ENCODE data around the gene U2AF1.
"Not testable (repeated sequence)": the region's sequence is repeated elsewhere in the genome, so short reads cannot be mapped to it uniquely, and the experiment has no call there.

Gene U2AF1

DNA sequence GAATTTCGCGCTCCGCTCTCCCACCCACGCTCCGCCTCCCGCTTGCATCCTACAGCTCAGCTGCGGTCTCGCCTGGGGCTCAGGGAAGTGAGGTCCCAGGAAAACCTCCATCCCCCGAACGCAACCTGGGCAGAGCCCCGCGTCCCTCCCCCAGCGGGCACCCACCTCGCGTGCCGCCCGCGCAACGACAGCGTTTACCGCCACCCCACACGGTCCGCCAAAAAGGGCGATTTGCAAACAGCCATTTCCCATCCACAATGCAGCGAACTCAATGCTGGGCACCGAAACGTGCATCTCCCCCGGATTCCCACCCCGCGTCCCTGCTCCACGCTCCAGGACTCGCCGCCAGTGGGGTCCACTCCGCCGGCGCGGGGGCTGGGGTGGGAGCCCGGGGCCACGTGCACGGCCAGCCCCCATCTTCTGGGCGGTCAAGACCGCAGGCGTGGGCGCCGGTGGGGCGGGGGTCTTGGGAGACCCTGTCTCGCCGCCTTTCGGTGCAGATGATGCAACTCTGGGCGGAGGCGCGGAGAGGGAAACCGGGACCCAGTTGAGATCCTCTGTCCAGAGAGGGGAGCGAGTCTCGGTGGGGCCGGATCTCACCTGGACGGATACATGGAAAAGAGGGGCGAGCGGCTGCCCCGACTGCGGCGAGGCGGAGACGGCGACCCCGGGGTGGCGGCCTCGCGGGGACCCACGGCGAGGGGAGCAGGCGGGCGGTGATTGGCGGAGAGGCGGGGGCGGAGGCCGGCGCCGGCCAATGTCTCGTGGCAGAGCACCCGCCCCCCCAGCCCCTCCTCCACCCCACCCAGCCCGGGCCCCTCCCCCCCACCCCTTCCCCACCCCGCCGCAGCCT, 32.0 kb downstream of the U2AF1 start, which contains the start of gene CBS:
CBS (minus strand) TSS at position 666 of the 853 bp plus-strand sequence. CDS start 3,642 bp downstream, outside the sequence.
- not testable (repeated sequence) for H3K9ac ChIP-seq (ENCODE audit: low read depth, low read length); H3K9me3 ChIP-seq (ENCODE audit: control insufficient read depth, insufficient read depth, low read length); H3K4me1 ChIP-seq (ENCODE audit: control insufficient read depth, insufficient read depth, low read length); H3K4me3 ChIP-seq (ENCODE audit: low read depth, low read length); H3K36me3 ChIP-seq (ENCODE audit: control insufficient read depth, insufficient read depth, low read length); H3K27me3 ChIP-seq (ENCODE audit: control insufficient read depth, insufficient read depth, low read length)

DNA sequence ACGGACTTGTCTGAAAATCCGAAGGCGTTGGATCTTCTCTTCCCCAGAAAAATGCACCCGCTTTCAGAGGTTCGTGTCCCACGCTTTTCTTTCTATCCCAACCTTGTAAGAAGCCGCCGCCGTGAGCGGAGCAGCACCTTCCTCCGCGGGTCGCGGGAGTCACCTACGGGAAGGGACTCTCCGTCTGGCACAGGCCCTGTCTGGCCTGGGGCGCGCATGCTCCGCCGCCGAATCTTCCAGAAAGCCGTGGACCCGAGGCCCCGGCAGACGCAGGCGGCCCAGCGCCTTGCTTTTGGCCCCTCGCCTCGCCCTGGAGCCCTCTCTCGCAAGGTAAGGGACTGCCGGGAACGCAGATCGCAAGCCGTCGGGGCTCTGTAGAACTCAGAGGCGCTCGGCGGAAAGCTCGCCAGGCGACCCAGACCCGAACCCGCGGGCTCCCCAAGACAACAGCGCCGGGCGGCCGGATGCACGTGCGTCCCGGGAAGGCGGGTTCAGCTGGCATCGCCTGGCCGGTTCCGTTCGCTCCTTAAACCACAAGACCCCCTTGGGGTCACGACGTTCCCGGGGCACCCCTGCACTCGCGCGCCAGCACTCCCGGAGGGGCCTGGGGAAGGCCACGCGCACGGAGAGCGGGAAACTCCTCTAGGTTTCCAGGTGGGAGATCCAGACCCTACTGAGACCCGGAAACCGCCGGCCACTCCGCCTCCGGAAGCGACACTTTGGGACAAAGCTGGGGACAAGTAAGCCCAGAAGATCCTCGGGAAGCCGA, 32.8 kb downstream of the U2AF1 start:
- not testable (repeated sequence) for H3K9ac ChIP-seq (ENCODE audit: low read depth, low read length); H3K27me3 ChIP-seq (ENCODE audit: control insufficient read depth, insufficient read depth, low read length); H3K4me1 ChIP-seq (ENCODE audit: control insufficient read depth, insufficient read depth, low read length); H3K4me3 ChIP-seq (ENCODE audit: low read depth, low read length); H3K36me3 ChIP-seq (ENCODE audit: control insufficient read depth, insufficient read depth, low read length); H3K9me3 ChIP-seq (ENCODE audit: control insufficient read depth, insufficient read depth, low read length)

DNA sequence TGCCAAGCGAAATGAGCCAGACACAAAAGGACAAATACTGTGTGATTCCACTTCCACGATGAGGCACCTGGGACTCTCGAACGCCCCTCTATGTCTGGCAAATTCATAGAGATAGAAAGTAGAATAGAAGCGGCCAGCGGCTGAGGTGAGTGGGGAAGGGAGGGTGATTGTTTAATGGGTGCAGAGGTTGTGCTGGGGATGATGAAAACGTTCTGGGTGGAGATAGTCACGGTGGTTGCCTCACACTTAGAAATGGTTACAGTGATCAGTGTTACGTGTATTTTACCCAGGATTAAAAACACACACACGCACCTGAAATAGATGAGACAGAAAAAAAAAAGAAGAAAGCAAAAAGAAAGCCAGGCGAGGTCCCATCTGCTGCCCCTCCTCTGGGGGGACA, 34.6 kb downstream of the U2AF1 start:
- not testable (repeated sequence) for H3K4me3 ChIP-seq (ENCODE audit: low read depth, low read length); H3K36me3 ChIP-seq (ENCODE audit: control insufficient read depth, insufficient read depth, low read length); H3K9me3 ChIP-seq (ENCODE audit: control insufficient read depth, insufficient read depth, low read length); H3K27me3 ChIP-seq (ENCODE audit: control insufficient read depth, insufficient read depth, low read length); H3K4me1 ChIP-seq (ENCODE audit: control insufficient read depth, insufficient read depth, low read length); H3K9ac ChIP-seq (ENCODE audit: low read depth, low read length)

DNA sequence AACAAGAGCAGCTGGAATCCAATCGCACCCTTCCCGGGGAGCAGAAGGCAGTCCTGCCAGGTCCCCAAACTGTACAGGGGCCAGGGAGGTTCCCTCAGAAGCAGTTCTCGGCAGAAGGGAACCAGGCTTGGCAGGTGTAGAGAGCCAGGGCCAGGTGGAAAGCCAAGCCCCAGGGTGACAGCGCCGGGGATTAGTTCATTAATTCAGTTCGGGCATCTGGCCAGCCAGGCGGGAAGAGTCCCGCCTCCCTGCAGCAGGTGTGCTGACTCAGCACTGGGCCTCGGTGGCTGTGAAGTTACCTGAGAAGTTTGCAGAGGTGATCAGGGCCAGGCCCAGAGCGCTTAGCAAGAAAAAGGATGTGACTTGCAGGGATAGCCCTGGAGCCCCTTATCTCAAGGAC, 37.7 kb downstream of the U2AF1 start:
- H3K4me1 ChIP-seq (ENCODE audit: control insufficient read depth, insufficient read depth, low read length); H3K27me3 ChIP-seq (ENCODE audit: control insufficient read depth, insufficient read depth, low read length); H3K4me3 ChIP-seq (ENCODE audit: low read depth, low read length); H3K9me3 ChIP-seq (ENCODE audit: control insufficient read depth, insufficient read depth, low read length); H3K36me3 ChIP-seq (ENCODE audit: control insufficient read depth, insufficient read depth, low read length); H3K9ac ChIP-seq (ENCODE audit: low read depth, low read length): not testable (repeated sequence)

DNA sequence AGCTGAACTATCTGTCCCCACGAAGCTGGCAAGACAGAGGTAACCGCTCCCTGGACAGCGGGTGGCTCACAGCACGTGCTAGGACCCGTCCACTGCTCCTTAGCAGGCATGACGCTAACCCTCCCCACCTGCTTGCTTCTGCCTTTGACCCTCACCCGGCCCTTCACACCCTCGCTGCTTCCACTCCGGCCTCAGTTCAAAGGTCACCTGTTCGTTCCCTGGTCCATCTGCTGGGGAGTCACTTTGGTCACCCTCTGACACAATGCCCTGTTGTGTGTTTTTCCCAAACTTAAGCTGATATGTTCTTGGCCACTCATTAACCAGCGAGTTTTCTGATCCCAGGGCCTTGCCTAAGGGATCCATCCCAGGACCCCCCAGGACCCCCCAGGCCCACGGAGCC, 39.3 kb downstream of the U2AF1 start:
- H3K9ac ChIP-seq (ENCODE audit: low read depth, low read length); H3K36me3 ChIP-seq (ENCODE audit: control insufficient read depth, insufficient read depth, low read length); H3K4me1 ChIP-seq (ENCODE audit: control insufficient read depth, insufficient read depth, low read length); H3K9me3 ChIP-seq (ENCODE audit: control insufficient read depth, insufficient read depth, low read length); H3K27me3 ChIP-seq (ENCODE audit: control insufficient read depth, insufficient read depth, low read length); H3K4me3 ChIP-seq (ENCODE audit: low read depth, low read length): not testable (repeated sequence)

DNA sequence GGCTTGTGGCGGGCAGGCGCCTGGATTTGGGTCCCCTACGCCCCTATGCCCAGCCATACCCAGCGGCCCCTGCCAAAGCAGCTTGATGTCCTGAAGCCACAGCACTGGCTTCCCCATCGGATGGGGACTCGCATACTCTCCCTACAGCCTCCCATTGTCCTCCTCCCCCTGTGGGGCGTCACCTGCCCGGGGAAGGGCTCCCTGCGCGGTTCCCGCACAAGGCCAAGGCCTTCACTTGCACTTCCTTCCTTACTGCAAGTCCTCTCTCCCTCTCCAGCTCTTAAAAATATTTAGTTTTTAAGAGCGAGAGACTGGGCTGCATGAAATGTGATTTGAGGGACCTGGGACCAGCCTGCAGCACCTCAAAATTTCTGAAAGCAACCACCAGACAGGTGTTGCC, 40.7 kb downstream of the U2AF1 start:
- H3K27me3 ChIP-seq (ENCODE audit: control insufficient read depth, insufficient read depth, low read length); H3K9me3 ChIP-seq (ENCODE audit: control insufficient read depth, insufficient read depth, low read length); H3K4me1 ChIP-seq (ENCODE audit: control insufficient read depth, insufficient read depth, low read length); H3K9ac ChIP-seq (ENCODE audit: low read depth, low read length); H3K36me3 ChIP-seq (ENCODE audit: control insufficient read depth, insufficient read depth, low read length); H3K4me3 ChIP-seq (ENCODE audit: low read depth, low read length): not testable (repeated sequence)

DNA sequence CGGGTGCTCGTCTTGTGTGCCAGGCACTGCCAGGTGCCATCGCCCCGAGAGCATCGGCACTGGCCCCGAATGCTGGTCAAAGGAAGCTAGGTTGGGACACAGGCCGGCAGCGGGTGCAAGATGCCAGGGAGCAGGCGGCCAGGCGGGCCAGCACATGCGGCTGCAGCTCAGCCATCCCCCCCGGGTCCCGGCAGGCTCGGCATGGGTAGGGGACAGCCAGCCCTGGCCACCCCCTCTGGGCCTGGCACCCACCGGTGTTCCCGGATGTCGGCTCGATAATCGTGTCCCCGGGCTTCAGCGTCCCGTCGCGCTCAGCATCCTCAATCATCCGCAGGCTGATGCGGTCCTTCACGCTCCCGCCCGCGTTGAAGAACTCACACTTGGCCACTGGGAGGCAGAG, 41.4 kb downstream of the U2AF1 start:
- H3K4me3 ChIP-seq (ENCODE audit: low read depth, low read length); H3K36me3 ChIP-seq (ENCODE audit: control insufficient read depth, insufficient read depth, low read length); H3K27me3 ChIP-seq (ENCODE audit: control insufficient read depth, insufficient read depth, low read length); H3K9me3 ChIP-seq (ENCODE audit: control insufficient read depth, insufficient read depth, low read length); H3K9ac ChIP-seq (ENCODE audit: low read depth, low read length); H3K4me1 ChIP-seq (ENCODE audit: control insufficient read depth, insufficient read depth, low read length): not testable (repeated sequence)

DNA sequence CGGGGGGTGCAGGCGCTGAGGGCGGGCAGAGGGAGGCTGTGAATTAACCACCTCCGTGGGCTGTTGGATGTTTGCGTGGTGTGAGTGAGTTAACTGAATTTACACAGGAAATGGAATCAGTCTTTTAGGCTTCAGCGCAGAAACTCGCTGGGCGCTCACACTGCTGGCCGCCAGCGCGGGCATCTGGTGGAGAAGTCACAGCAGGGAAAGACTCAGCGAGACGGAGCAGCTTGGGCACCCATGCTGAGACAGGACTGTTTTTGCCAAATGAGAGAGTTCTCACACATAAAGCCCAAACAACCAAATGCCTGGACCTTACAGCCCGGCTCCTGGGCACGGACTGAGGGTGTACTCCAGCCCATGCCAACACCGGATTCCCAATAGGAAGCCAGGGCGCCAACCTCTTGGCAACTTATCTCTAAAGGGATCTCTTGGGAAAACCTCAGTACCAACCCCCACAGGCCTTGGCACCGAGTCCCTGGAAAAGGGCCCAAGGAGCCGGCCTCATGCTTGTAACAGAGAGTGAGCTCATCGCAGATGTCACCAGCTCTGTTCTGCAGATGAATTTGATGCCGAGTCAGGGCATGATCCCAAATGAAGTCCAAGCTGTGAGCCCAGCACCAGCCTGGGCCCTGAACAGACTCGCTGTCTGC, 43.0 kb downstream of the U2AF1 start:
- H3K9me3 ChIP-seq (ENCODE audit: control insufficient read depth, insufficient read depth, low read length); H3K27me3 ChIP-seq (ENCODE audit: control insufficient read depth, insufficient read depth, low read length); H3K36me3 ChIP-seq (ENCODE audit: control insufficient read depth, insufficient read depth, low read length); H3K9ac ChIP-seq (ENCODE audit: low read depth, low read length); H3K4me1 ChIP-seq (ENCODE audit: control insufficient read depth, insufficient read depth, low read length); H3K4me3 ChIP-seq (ENCODE audit: low read depth, low read length): not testable (repeated sequence)

DNA sequence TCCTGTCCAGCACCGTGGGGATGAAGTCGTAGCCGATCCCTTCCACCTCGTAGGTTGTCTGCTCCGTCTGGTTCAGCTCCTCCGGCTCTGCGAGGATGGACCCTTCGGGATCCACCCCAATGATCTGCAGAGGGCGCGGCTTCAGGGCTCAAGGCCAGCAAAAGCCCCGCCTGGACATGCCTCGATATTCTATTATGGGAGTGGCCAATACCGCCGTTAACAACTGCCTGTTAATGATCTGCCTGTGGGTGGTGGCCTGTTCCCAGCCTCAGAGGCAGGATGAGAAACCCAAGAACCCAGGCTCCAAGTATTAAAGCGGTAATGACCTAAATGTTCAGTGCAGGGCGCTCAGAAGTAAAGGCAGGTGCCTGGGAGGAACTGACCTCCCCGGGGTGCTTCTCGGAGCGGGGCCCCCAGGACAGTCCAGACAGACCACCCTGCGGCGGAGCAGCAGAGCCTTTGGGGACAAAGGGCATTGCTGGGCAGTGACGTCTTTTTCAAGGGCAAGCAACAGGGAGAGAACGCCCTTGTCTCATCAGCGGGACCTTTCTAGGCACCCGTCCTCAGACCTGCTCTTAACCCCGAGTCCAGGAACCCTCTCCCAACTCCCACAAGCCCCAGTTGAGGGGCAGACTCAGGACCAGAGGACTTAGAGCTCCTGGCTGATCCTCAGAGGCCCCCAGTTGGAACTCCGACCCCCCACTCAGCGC, 44.3 kb downstream of the U2AF1 start:
- H3K4me3 ChIP-seq (ENCODE audit: low read depth, low read length); H3K9me3 ChIP-seq (ENCODE audit: control insufficient read depth, insufficient read depth, low read length); H3K36me3 ChIP-seq (ENCODE audit: control insufficient read depth, insufficient read depth, low read length); H3K4me1 ChIP-seq (ENCODE audit: control insufficient read depth, insufficient read depth, low read length); H3K9ac ChIP-seq (ENCODE audit: low read depth, low read length); H3K27me3 ChIP-seq (ENCODE audit: control insufficient read depth, insufficient read depth, low read length): not testable (repeated sequence)

DNA sequence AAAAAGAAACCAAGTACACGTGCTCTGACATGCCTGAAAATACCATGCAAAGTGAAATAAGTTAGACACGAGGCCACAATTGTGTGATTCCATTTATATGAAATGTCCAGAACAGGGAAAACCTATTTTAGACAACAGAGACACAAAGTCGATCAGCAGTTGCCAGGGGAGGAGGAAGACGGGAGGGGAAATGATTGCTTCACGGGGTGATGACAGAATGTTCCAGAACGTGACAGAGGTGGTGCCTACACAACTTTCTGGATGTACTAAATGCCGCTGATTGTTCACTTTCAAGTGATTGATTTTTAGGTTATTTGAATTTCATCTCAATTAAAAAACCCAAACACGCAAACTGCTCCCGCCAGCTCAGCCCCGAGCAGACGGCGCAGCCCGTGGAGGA, 54.3 kb downstream of the U2AF1 start:
- not testable (repeated sequence) for H3K36me3 ChIP-seq (ENCODE audit: control insufficient read depth, insufficient read depth, low read length); H3K4me1 ChIP-seq (ENCODE audit: control insufficient read depth, insufficient read depth, low read length); H3K4me3 ChIP-seq (ENCODE audit: low read depth, low read length); H3K9ac ChIP-seq (ENCODE audit: low read depth, low read length); H3K9me3 ChIP-seq (ENCODE audit: control insufficient read depth, insufficient read depth, low read length); H3K27me3 ChIP-seq (ENCODE audit: control insufficient read depth, insufficient read depth, low read length)

DNA sequence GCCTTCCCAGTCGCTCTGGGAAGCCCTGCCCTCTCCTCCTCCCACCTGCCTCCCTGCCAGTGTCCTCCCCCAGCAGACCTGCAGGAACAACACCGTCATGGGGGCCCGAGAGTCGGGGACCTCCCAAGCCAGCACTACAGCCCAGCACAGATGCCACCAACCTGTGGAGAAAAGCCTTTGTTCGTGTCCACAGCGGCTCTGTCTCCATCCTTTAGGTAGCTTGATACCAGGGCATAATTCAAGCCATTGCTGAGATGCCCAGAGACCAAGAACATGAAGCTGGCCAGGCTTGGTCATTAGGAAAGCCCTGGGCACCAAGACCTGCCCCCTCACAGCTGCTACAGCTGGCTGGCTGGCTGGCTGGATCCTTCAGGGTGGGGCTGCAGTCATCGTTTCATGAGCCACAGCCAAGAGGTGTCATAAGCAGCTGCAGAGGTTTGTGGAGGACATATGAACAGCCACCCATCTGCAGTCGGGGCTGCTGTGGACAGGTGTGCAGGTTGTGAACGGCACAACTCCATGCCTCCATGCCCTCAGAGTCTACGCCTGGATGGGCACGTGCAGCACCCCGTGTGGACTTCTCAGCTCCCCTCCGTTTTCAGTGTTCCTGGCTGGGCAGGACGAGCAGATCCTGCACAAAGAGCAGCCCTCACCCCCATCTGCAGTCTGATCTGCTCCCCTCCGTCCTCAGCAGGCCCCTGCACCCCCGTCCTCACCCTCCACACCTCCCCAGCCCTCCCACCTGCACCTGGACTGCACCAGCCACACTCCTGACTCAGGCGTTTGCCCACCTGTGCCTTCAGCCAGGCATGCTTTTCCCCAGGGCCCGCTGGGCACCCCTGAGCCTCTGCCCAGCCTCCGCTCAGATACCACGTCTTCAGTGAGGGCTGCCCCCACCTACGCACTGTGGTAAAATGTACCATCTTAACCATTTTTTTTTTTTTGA, 61.2 kb downstream of the U2AF1 start:
- not testable (repeated sequence) for H3K9ac ChIP-seq (ENCODE audit: low read depth, low read length); H3K27me3 ChIP-seq (ENCODE audit: control insufficient read depth, insufficient read depth, low read length); H3K4me3 ChIP-seq (ENCODE audit: low read depth, low read length); H3K9me3 ChIP-seq (ENCODE audit: control insufficient read depth, insufficient read depth, low read length); H3K4me1 ChIP-seq (ENCODE audit: control insufficient read depth, insufficient read depth, low read length); H3K36me3 ChIP-seq (ENCODE audit: control insufficient read depth, insufficient read depth, low read length)

All from iPS-15b (cell line).